K562 (cell line): ENCODE results near the gene RPL7A. TPM values are rescaled to one million over a fixed set of nuclear protein-coding genes. Genes with fewer than 3 reads are reported as not detected.

Source experiments
- ATF4 ChIP-seq: fragments of 450-650 bp; formaldehyde crosslinking; IDR thresholded peaks from 2 replicates; pipeline ENCODE4 v1.4.0; 2022; ENCODE audit warnings: mild to moderate bottlenecking, moderate library complexity
- BHLHE40 ChIP-seq: IDR thresholded peaks from 2 replicates; pipeline ENCODE4 v1.6.1; 2011; ENCODE audit warnings: low read length, improper control_type of control experiment
- BRF1 ChIP-seq: IDR thresholded peaks from 3 replicates; pipeline ENCODE4 v1.6.1; 2011; ENCODE audit warnings: borderline replicate concordance, mild to moderate bottlenecking; ENCODE audit not compliant: insufficient read length; ENCODE audit errors: extremely low read depth
- ELF1 ChIP-seq: fragments of 200-800 bp; sonication (Bioruptor generic); IDR thresholded peaks from 2 replicates; pipeline ENCODE4 v1.6.1; 2016; ENCODE audit warnings: missing genetic modification characterization, missing compliant biosample characterization
- HSF4 ChIP-seq: fragments of 250-450 bp; sonication (Bioruptor Pico); IDR thresholded peaks from 2 replicates; pipeline ENCODE4 v2.1.2; 2022; ENCODE audit warnings: mild to moderate bottlenecking, moderate library complexity, borderline replicate concordance
- KAT2B ChIP-seq: IDR thresholded peaks from one replicate; pipeline ENCODE4 v1.6.1; 2012; ENCODE audit warnings: low read depth, mild to moderate bottlenecking, control low read depth, inconsistent platforms, low read length, moderate library complexity
- KLF6 ChIP-seq: fragments of 250-450 bp; sonication (Bioruptor Pico); IDR thresholded peaks from 2 replicates; pipeline ENCODE4 v1.4.0; 2020; ENCODE audit warnings: mild to moderate bottlenecking, moderate library complexity, borderline replicate concordance
- MNT ChIP-seq, 2 experiments: fragments of 450-650 bp; conservative IDR thresholded peaks; 2 replicates each; pipeline ENCODE4 v1.6.1; 2017; ENCODE audit warnings: mild to moderate bottlenecking in 2 of 2, moderate library complexity in 2 of 2
- NFYB ChIP-seq: IDR thresholded peaks from 2 replicates; pipeline ENCODE4 v1.6.1; 2011; ENCODE audit warnings: mild to moderate bottlenecking, moderate library complexity; ENCODE audit not compliant: insufficient read length; ENCODE audit errors: extremely low read depth
- RAD21 ChIP-seq, 2 experiments: fragments of 250-450 bp in 1 of 2; fragments of 450-650 bp in 1 of 2; sonication (Bioruptor Pico) in 1 of 2; formaldehyde crosslinking in 1 of 2; IDR thresholded peaks in 1 of 2; conservative IDR thresholded peaks in 1 of 2; 2 replicates each; pipeline versions ENCODE4 v1.4.0 to v1.8.0; 2020 to 2022; ENCODE audit warnings: mild to moderate bottlenecking in 2 of 2, moderate library complexity in 1 of 2
- SOX6 ChIP-seq: fragments of 450-650 bp; IDR thresholded peaks from 2 replicates; pipeline ENCODE4 v1.6.1; 2014; ENCODE audit warnings: mild to moderate bottlenecking
- TRIM28 ChIP-seq: fragments of 450-650 bp; IDR thresholded peaks from 2 replicates; pipeline ENCODE4 v1.6.1; 2017
- ZHX1 ChIP-seq: fragments of 150-350 bp; conservative IDR thresholded peaks from 2 replicates; pipeline ENCODE4 v1.6.1; 2014; ENCODE audit warnings: low read length
- ZNF609 ChIP-seq: sonication (generic); formaldehyde crosslinking; IDR thresholded peaks from 2 replicates; pipeline ENCODE4 v1.8.1; 2023; ENCODE audit warnings: missing genetic modification reagents, mild to moderate bottlenecking, borderline replicate concordance
- ZNF740 ChIP-seq, 3 experiments: fragments of 200-800 bp in 1 of 3; sonication (Bioruptor generic) in 1 of 3; sonication (generic) in 1 of 3; formaldehyde crosslinking in 1 of 3; IDR thresholded peaks; 2 replicates each; pipeline versions ENCODE4 v1.6.1 to v1.8.0; 2016 to 2022; ENCODE audit warnings: mild to moderate bottlenecking in 2 of 3, missing compliant biosample characterization in 2 of 3, missing genetic modification characterization in 2 of 3, missing genetic modification reagents in 1 of 3
- polyA plus RNA-seq, 8 experiments: library from polyadenylated mRNA; depleted of rRNA in 4 of 8; stranded (reverse) in 5 of 8; unstranded in 3 of 8; fragments of >200 nt; fragmentation: Nextera tagmentation in 2 of 8; fragmentation: Illumina TruSeq in 1 of 8; extraction: Ambion mirVana in 2 of 8; extraction: Trizol in 1 of 8; gene quantifications; 2 replicates each; pipeline versions ENCODE4 v1.2.1 to v1.2.3, GENCODE V29; 2011 to 2014; ENCODE audit warnings: inconsistent platforms in 1 of 8, missing spikeins in 1 of 8
- total RNA-seq, 7 experiments: library from RNA; depleted of rRNA in 6 of 7; stranded (reverse); fragments of >200 nt in 6 of 7; fragmentation: Illumina TruSeq in 2 of 7; extraction: Trizol in 2 of 7; gene quantifications; 2 replicates each; pipeline versions ENCODE4 v1.2.1 to v1.2.3, GENCODE V29; 2011 to 2021; ENCODE audit warnings: low replicate concordance in 1 of 7

RPL7A gene
- total and polyA plus RNA-seq, 9 of the 15 experiments (the other 6 are each of a cell fraction or from before 2014, with no cell fraction given) = 1,935 to 3,760 (median 2,652) TPM

- TF ChIP-seq ZNF609 (CRISPR knock-in tag) = no peak
- no peak for TF ChIP-seq HSF4 (CRISPR knock-in tag)
- peak; percentile 86 for TF ChIP-seq ELF1 (tag)
- TF ChIP-seq SOX6 = no peak
- TF ChIP-seq BHLHE40 = peak; percentile 36; the same call in 1 of the 2 replicates
- no peak for TF ChIP-seq BRF1
- no peak for TF ChIP-seq NFYB
- TF ChIP-seq ATF4 (CRISPR knock-in tag) = no peak
- TF ChIP-seq KAT2B = no peak
- no peak for TF ChIP-seq TRIM28
- TF ChIP-seq MNT (conservative IDR thresholded peaks at IDR 0.05) = peak; percentile 70 to 84
- TF ChIP-seq ZHX1 = no peak
- TF ChIP-seq RAD21 (CRISPR knock-in tag; conservative IDR thresholded peaks at IDR 0.05 in 1 of 2, IDR thresholded peaks at IDR 0.05 in 1 of 2) = no peak; a peak in 1 of 4 replicates
- no peak for TF ChIP-seq ZNF740 (CRISPR knock-in tag; IDR thresholded peaks at IDR 0.05)
- no peak for TF ChIP-seq ZNF740 (tag; IDR thresholded peaks at IDR 0.05)
- no peak for TF ChIP-seq KLF6
These were observed 8.5 kb downstream of the RPL7A start, which contains the start of the genes SURF1 and SURF2 (continued) for GRCh38 chr9:133356391-133357091.
